ENCODE data around the gene PRKAB2.

Gene PRKAB2

DNA sequence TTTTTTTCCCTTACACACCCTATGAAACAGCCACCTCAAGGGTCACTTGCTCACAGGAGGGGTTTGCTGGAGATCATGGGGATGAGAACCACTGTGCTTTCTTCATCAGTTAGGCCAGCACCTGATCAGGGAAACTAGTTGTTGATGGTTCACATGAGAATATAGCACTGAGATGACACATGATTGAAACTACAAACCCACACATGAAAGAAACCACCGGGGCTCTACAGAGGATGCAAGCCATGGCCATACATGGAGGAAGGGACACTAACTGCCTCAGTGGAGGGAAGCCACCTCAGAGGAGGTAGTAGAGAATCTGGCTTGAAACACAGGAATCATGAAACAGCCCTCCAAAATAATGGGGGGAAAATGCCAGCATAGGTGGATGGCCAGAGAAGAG lies 63.2 kb downstream of the PRKAB2 start:
- peak; percentile 25 for DNase-seq

DNA sequence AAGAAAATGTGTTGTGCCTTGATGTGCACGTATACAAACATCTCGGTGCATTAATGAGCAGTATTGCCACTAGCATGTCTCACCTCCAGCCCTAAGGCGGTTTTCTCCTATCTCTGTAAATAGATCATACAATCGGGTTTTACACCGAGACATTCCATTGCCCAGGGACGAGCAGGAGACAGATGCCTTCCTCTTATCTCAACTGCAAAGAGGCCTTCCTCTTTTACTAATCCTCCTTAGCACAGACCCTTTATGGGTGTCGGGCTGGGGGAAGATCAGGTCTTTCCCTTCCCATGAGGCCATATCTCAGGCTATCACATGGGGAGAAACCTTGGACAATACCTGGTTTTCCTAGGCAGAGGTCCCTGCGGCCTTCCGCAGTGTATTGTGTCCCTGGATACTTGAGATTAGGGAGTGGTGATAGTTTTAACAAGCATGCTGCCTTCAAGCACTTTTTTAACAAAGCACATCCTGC lies 65.8 kb downstream of the PRKAB2 start:
- peak; percentile 79 for DNase-seq

DNA sequence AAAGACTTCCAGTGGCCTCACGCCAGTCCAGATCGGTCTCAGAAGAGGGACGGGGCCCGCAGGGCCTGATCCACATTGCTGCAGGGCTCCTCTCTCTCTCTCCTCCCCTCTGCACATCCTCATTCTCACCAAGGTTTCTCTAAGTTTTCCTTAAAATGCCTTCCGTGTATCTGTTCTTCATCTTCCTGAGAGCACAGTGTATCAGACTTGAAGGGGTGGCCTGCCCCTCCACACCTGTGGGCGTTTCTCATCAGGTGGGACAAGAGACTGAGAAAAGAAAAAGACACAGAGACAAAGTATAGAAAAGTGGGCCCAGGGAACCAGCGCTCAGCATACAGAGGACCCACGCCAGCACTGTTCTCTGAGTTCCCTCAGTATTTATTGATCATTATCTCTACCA lies 66.4 kb downstream of the PRKAB2 start:
- DNase-seq: peak; percentile 57

All from islet precursor cell (in vitro differentiated cells).